Measurements from ENCODE around the gene TWIST1.

TWIST1 gene

DNA sequence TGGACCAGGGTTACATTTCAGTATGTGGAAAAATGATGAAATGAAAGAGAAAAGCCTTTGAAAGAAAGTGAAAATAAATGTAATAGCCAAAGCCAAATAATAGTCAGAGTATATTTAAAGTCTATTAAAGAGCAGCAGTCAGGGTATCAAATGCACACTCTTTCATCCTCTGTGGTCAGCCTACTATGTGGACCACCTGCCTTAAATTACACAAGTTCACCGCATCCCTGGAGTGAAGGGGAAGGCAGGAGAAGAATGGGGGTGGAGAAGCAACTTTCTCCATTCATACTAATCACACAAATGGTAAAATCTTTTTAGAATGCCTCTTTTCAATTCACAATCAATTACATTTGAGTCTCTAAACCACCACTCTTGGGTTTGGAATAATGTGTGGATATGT is 16.0 kb downstream of the TWIST1 start:
- TF ChIP-seq, protein P1, sequence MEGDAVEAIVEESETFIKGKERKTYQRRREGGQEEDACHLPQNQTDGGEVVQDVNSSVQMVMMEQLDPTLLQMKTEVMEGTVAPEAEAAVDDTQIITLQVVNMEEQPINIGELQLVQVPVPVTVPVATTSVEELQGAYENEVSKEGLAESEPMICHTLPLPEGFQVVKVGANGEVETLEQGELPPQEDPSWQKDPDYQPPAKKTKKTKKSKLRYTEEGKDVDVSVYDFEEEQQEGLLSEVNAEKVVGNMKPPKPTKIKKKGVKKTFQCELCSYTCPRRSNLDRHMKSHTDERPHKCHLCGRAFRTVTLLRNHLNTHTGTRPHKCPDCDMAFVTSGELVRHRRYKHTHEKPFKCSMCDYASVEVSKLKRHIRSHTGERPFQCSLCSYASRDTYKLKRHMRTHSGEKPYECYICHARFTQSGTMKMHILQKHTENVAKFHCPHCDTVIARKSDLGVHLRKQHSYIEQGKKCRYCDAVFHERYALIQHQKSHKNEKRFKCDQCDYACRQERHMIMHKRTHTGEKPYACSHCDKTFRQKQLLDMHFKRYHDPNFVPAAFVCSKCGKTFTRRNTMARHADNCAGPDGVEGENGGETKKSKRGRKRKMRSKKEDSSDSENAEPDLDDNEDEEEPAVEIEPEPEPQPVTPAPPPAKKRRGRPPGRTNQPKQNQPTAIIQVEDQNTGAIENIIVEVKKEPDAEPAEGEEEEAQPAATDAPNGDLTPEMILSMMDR (IDR thresholded peaks at IDR 0.05): no peak
- no peak for DNase-seq (ENCODE audit: low spot score)
- Histone ChIP-seq H3K4me3 (no peak overlapping the region), H3K27ac (no peak overlapping the region)

DNA sequence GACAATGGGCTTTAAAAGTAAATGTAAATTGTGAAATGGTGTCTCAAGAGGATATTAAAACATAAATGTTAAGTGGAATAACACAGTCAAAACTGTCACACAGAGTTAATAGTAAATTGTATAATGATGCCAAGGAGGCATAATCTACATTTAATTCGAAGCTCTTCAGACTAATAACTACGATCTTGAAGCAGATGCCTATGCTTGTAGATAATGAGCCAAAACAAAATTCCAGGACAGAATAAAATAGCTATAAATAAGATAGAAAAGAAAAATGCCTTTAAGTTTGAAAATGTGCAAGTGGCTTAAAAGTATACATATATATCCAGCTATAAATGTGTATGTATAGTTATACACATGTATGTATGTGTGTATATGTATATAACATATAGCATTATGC is 17.5 kb downstream of the TWIST1 start:
- Histone ChIP-seq H3K27ac (no peak overlapping the region), H3K4me3 (no peak overlapping the region)
- no peak for DNase-seq (ENCODE audit: low spot score)
- TF ChIP-seq, protein P1 (IDR thresholded peaks at IDR 0.05): no peak

DNA sequence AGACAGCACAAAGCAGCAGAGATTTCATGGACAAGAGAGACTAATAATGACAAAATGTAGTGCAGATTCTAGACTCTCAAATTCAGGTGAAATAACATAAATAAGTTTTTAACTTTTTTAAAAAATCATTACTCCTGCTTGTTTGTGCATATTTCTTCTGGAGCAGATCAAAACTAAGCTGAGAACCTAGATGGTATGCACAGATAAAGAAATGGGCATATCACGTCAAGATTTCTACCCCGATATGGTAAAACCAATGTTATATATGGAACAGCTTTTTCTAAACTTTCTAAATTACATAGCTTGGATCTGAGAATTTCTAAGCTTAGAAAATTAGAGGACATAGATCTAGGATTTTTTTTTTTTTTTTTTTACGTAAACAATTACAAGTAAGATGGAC is 18.2 kb downstream of the TWIST1 start:
- Histone ChIP-seq H3K4me3 (no peak overlapping the region), H3K27ac (no peak overlapping the region)
- no peak for DNase-seq (ENCODE audit: low spot score)
- TF ChIP-seq, protein P1 (IDR thresholded peaks at IDR 0.05): no peak

DNA sequence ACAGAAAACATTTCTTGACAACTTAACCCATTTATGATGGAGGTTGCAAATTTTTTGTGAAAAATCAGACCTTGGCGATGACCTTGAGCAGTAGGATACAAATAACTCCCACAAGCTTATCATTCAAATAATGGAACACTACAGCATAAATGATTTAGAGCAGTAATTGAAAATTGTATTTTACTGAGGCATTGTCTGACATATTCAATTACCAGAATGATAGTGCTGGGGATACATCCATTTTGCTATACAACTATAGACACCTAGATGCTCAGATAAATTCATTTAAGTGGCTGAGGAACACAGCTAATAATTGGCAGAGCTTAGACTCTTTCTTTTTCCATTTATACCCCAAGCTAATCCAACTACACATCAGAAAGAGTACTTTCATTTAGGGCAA is 18.9 kb downstream of the TWIST1 start:
- Histone ChIP-seq H3K27ac (no peak overlapping the region), H3K4me3 (no peak overlapping the region)
- DNase-seq (ENCODE audit: low spot score): no peak
- TF ChIP-seq, protein P1 (IDR thresholded peaks at IDR 0.05): no peak

DNA sequence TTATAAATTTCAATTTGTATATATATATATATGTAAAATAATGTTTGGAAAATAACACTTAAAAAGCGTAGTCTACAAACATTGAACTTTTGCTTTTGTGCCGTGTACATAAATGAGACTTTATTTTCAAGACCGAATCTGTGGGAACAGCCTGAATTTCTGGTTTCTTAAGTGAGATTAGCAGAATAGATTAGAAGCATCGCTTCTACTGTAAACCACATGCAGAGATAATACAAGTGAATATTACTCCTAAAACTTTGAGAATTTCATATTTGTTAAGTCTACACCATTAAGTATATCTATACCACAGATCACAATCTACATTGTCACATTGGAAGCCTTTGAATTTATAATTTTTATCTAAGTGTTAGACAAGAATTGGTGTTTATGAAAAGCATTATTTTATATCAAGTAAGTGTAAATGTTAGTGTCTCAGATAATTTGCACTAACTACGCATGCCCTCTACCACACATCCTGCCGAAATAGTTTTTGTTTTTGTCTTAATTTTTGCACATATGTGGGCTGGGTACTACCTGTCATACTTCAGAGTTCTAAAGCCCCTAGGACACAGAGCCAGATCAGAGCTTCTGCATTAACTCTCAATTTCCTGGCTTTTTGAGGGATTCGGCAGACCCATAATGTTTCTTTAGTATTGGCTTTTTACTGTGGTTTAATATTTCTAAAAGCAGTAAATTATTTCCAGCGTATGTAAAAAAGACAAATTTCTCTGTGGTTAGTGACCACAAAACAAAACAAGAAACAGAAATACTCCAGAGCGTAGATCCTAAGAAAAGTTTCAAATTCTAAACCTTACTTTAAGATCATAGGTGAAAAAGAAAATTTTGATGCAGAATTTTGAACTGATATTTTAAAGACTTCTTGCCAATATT is 20.0 kb downstream of the TWIST1 start:
- Histone ChIP-seq H3K4me3 (no peak overlapping the region), H3K27ac (no peak overlapping the region)
- TF ChIP-seq, protein P1 (IDR thresholded peaks at IDR 0.05): no peak
- no peak for DNase-seq (ENCODE audit: low spot score)

DNA sequence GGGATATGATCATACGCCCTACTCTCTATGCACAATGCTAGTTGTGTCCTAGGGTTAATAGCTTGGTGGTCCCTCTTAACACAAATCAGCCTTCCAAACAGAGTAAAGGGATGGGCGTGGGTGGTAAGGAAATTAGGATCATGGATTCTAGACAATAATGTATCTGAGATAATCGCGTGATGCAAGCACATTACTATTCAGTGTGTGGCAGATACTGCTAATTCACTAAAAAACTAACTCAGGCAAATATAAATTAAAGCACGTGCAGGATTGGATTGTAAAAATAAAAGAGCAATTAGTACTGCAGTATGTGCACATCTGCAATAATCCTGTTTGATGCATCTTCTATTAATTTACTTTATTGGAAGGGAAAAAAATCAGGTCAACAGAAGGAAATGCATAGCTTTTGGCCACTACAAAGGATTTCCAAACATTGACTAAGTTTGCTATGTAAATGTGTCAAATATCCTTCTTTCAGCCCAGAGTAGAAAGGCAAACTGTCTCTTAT is 22.0 kb downstream of the TWIST1 start:
- H3K4me3 ChIP-seq: no peak overlapping the region
- H3K27ac ChIP-seq: no peak overlapping the region
- TF ChIP-seq, protein P1 (IDR thresholded peaks at IDR 0.05): no peak
- no peak for DNase-seq (ENCODE audit: low spot score)

All from coronary artery (tissue), 2 donors.